Pericardium fibroblast (primary cell): ENCODE results near the gene RBM11. TPM values are rescaled to one million over a fixed set of nuclear protein-coding genes. Genes with fewer than 3 reads are reported as not detected.

ENCODE experiments used
- total RNA-seq: library from RNA; depleted of rRNA; stranded (reverse); fragments of >200 nt; gene quantifications from 2 replicates; pipeline ENCODE4 v1.2.3, GENCODE V29; 2015

RBM11 gene
- total RNA-seq: 0.77 TPM in 1 of 2 replicates, not detected in the other

GRCh38 chr21:14215971-14216641 lies at the start of gene RBM11:
TSS of gene RBM11 (plus strand) at chr21:14216157. CDS start at chr21:14216187, 30 bp downstream.

GRCh38 chr21:14210738-14211137 lies 5.2 kb upstream of the RBM11 start, which contains the start of gene LIPI:
TSS of gene LIPI (minus strand) at chr21:14210955. CDS start at chr21:14210845, 110 bp downstream.

Other genes with a start within 250 kb of the RBM11 start
- not detected in 2 replicates for gene LIPI, start 5.2 kb upstream of the RBM11 start, total RNA-seq
- 25.4 and 32.6 TPM in 2 replicates for gene HSPA13, start 167.0 kb downstream of the RBM11 start, total RNA-seq